Activated CD8-positive, alpha-beta memory T cell treated with anti-CD3 and anti-CD28 coated beads for 36 hours (primary cell): ENCODE measurements around the gene ZNF418. TPM values are rescaled to one million over a fixed set of nuclear protein-coding genes. Genes with fewer than 3 reads are reported as not detected.

ENCODE experiments used
- CTCF ChIA-PET: fragments of 350-600 bp; sonication (Branson Sonifier 250); formaldehyde crosslinking; loops from one replicate; lab custom pipeline; 2021; ENCODE audit warnings: antibody characterized with exemption; lab: Charles Lee
- POLR2A ChIA-PET: fragments of 350-600 bp; sonication (Branson Sonifier 250); formaldehyde crosslinking; loops from one replicate; lab custom pipeline; 2021; ENCODE audit warnings: antibody characterized with exemption; lab: Charles Lee
- total RNA-seq, 2 experiments: library from RNA; stranded (reverse); gene quantifications; one replicate each; pipeline ENCODE4 v1.2.3, GENCODE V29; 2021

The ZNF418 gene
- total RNA-seq, result 1 to 10 TPM; 4.4 to 4.7 TPM

GRCh38 chr19:57934820-57935665, at the start of gene ZNF418:
ZNF418 (minus strand) TSS chr19:57935402; CDS start chr19:57933822, 1,580 bp downstream.
- POLR2A ChIA-PET, result interaction anchor here (0.6 kb wide), 1 partner anchor 192 kb away, joined by 3 read pairs; no protein-coding TSS in a partner anchor
- CTCF ChIA-PET, result interaction anchor here (0.6 kb wide), 2 partner anchors 13 to 156 kb away, joined by 3 read pairs; no protein-coding TSS in a partner anchor

- ChIA-PET POLR2A (no interaction called here), CTCF (no interaction called here)
Observed at GRCh38 chr19:57978586-57979289, 43.5 kb upstream of the ZNF418 start.

GRCh38 chr19:57974434-57974833, 39.2 kb upstream of the ZNF418 start, which contains the start of gene C19orf18:
C19orf18 (minus strand) TSS chr19:57974534; CDS start chr19:57974432, 102 bp downstream.
- ChIA-PET CTCF (no interaction called here), POLR2A (no interaction called here)

- ChIA-PET CTCF (no interaction called here), POLR2A (interaction anchor here (0.6 kb wide), 1 partner anchor 17 kb away, joined by 4 read pairs; no protein-coding TSS in a partner anchor)
Observed at GRCh38 chr19:57964761-57965160, 29.6 kb upstream of the ZNF418 start.

- ChIA-PET CTCF (no interaction called here), POLR2A (no interaction called here)
Observed at GRCh38 chr19:57961785-57962184, 26.6 kb upstream of the ZNF418 start.

- CTCF ChIA-PET, result no interaction called here
- POLR2A ChIA-PET, result no interaction called here
Observed at GRCh38 chr19:57954996-57955395, 19.8 kb upstream of the ZNF418 start.

- POLR2A ChIA-PET, result interaction anchor here (0.6 kb wide), 1 partner anchor 135 kb away, joined by 3 read pairs; no protein-coding TSS in a partner anchor
Observed at GRCh38 chr19:57949702-57950101, 14.5 kb upstream of the ZNF418 start.

GRCh38 chr19:57949296-57949695, 14.1 kb upstream of the ZNF418 start:
- CTCF ChIA-PET, result no interaction called here
- POLR2A ChIA-PET, result no interaction called here

More at GRCh38 chr19:57949702-57950101, 14.5 kb upstream of the ZNF418 start:
- CTCF ChIA-PET, result no interaction called here

GRCh38 chr19:57947419-57948134, 12.4 kb upstream of the ZNF418 start, which contains the start of gene ZNF256:
ZNF256 (minus strand) TSS chr19:57947706; CDS start chr19:57947474, 232 bp downstream.
- ChIA-PET CTCF (interaction anchor here (0.6 kb wide), 1 partner anchor 12 kb away, joined by 3 read pairs; no protein-coding TSS in a partner anchor), POLR2A (interaction anchor here (0.7 kb wide), 1 partner anchor 17 kb away, joined by 4 read pairs; no protein-coding TSS in a partner anchor)

- ChIA-PET POLR2A (no interaction called here), CTCF (no interaction called here)
Observed at GRCh38 chr19:57947088-57947418, 11.9 kb upstream of the ZNF418 start.

- ChIA-PET POLR2A (no interaction called here), CTCF (no interaction called here)
Observed at GRCh38 chr19:57946316-57946715, 11.1 kb upstream of the ZNF418 start.

GRCh38 chr19:57941593-57941992, 6.4 kb upstream of the ZNF418 start:
- ChIA-PET CTCF (no interaction called here), POLR2A (no interaction called here)

- CTCF ChIA-PET, result interaction anchor here (0.6 kb wide), 2 partner anchors 13 to 155 kb away, joined by 3 read pairs; no protein-coding TSS in a partner anchor
Observed at GRCh38 chr19:57935731-57936130, 529 bp upstream of the ZNF418 start.

GRCh38 chr19:57927587-57927986, 7.6 kb downstream of the ZNF418 start:
- POLR2A ChIA-PET, result no interaction called here

More at GRCh38 chr19:57935731-57936130, 529 bp upstream of the ZNF418 start:
- POLR2A ChIA-PET, result interaction anchor here (0.6 kb wide), 1 partner anchor 193 kb away, joined by 3 read pairs; no protein-coding TSS in a partner anchor

GRCh38 chr19:57916168-57916995, 18.8 kb downstream of the ZNF418 start, which contains the start of gene ZNF417:
ZNF417 (minus strand) TSS chr19:57916592; CDS start chr19:57916411, 181 bp downstream.
- POLR2A ChIA-PET, result interaction anchor here (0.6 kb wide), 3 partner anchors 86 to 436 kb away, joined by 3 to 4 read pairs (median 3); partner anchors contain the start of gene ZNF606
- CTCF ChIA-PET, result interaction anchor here (1.1 kb wide), 1 partner anchor 30 kb away, joined by 3 read pairs; no protein-coding TSS in a partner anchor

More at GRCh38 chr19:57927587-57927986, 7.6 kb downstream of the ZNF418 start:
- CTCF ChIA-PET, result no interaction called here

- ChIA-PET CTCF (no interaction called here), POLR2A (no interaction called here)
Observed at GRCh38 chr19:57914531-57914930, 20.7 kb downstream of the ZNF418 start.

- ChIA-PET POLR2A (interaction anchor here (0.6 kb wide), 1 partner anchor 10 kb away, joined by 3 read pairs; no protein-coding TSS in a partner anchor), CTCF (interaction anchor here (0.7 kb wide), 1 partner anchor 302 kb away, joined by 5 read pairs; no protein-coding TSS in a partner anchor)
Observed at GRCh38 chr19:57907394-57907793, 27.8 kb downstream of the ZNF418 start.

GRCh38 chr19:57905258-57905657, 29.9 kb downstream of the ZNF418 start:
- ChIA-PET CTCF (no interaction called here), POLR2A (no interaction called here)
